HG02588 (cell line): Measurements from ENCODE around the gene FUNDC1.

Source experiments
- ATAC-seq: cut with Tn5 transposase; IDR thresholded peaks from one replicate; pipeline ENCODE4 v1.9.1; 2021; ENCODE audit warnings: mild to moderate bottlenecking, moderate library complexity; ENCODE audit not compliant: unreplicated experiment

FUNDC1 gene

GRCh38 chrX:44482575-44482974 is 60.1 kb downstream of the FUNDC1 start:
- no peak for ATAC-seq

GRCh38 chrX:44480591-44480990 is 62.1 kb downstream of the FUNDC1 start:
- no peak for ATAC-seq

DNA sequence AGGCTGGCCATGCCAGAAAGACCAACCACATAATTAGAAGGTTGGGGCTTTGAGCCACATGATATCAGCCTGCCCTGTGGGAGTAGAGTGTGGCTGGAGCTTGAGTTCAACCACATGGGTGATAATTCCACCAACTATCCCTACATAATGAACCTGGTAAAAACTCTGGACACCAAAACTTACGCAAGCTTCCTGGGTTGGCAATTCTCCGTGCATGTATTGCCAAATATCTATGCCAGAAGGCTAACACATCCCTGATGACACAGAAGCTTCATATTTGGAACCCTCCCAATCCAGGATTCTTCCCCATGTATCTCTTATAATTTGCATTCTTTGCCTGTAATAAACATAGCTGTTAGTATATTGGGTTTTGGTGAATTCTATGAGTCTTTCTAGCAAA is 68.2 kb downstream of the FUNDC1 start:
- ATAC-seq = no peak
